ENCODE results near the gene KRTAP10-9.

Gene KRTAP10-9

DNA sequence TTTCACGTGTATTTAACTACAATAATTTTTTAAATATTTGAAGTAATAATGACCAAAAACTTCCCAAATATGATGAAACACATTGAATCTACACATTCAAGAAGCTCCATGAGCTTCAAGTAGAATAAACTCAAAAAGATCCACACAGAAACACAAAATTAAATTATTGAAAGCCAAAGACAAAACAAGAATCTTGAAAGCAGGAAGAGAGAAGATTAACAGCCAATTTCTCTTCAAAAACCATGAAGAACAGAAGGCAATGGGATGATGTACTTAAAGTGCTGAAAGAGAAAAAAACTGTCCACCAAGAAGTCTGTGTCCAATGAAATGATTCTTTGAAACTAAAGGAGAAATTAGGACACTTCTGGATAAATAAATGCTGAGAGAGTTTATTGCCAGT, 5.2 kb downstream of the KRTAP10-9 start:
- Histone ChIP-seq H3K4me3 (ENCODE audit: low read depth, low read length) (no peak overlapping the region), H3K9me3 (ENCODE audit: control insufficient read depth, insufficient read depth, low read depth, low read length) (no peaks in the 10 kb centered on the region), H3K27ac (ENCODE audit: extremely low read depth, low read depth, low read length) (no peak overlapping the region), H3K36me3 (ENCODE audit: control insufficient read depth in 2 of 2, insufficient read depth in 1 of 2, low read length in 2 of 2) (no peaks in the 10 kb centered on the region), H3K4me1 (ENCODE audit: control insufficient read depth, insufficient read depth, low read length) (no peaks in the 10 kb centered on the region)
- CTCF ChIA-PET: no interaction called here
- no peak for TF ChIP-seq ZNF791 (tag by site-specific recombination; IDR thresholded peaks at IDR 0.05)
- no peak for TF ChIP-seq HOXD13 (CRISPR knock-in tag; IDR thresholded peaks at IDR 0.05; ENCODE audit: borderline replicate concordance)
- peak; percentile 73 for TF ChIP-seq SETDB1 (IDR thresholded peaks at IDR 0.05; ENCODE audit: insufficient read length, low read length)
- POLR2A ChIA-PET: no interaction called here

DNA sequence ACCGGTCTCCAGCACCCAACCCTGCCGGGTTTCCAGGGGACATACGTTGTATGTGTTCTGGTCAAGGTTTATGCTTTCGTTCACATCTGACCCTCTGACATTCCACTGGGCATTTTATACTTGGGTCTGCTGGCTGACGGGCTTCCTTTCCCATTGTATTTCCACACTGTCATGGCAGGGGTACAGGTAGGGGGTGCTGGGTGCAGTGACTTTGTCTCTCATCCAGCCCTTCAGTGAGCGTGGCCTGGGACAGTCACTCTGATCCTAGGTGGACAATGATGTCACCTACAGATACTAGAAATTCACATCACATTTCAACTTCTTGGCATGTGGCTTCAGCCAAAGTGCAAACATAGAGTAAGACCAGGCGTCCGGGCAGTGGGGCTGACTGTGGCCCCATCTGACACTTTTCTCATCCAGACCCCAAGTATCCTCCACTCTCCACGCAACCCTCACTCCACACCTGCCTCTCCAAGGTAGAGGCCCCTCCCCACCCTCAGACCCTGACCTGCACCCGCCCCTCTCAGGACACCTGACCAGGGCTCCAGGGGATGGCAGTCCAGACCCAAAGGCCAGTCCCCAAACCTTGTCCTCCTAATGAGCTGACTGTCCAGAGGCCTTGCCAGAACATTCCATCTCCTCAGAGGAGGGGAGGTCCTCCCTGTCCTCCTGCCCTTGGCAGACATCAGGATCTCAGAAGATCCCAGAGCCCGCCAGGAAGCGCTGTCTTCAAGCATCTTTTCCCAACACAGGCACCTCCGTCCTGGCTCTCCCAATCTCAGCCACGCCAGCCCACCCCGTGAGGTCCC, 9.5 kb downstream of the KRTAP10-9 start:
- POLR2A ChIA-PET: no interaction called here
- CTCF ChIA-PET: interaction anchor here (0.6 kb wide), 1 partner anchor 1795 kb away, joined by 3 read pairs; no protein-coding TSS in a partner anchor
- TF ChIP-seq, protein P1, sequence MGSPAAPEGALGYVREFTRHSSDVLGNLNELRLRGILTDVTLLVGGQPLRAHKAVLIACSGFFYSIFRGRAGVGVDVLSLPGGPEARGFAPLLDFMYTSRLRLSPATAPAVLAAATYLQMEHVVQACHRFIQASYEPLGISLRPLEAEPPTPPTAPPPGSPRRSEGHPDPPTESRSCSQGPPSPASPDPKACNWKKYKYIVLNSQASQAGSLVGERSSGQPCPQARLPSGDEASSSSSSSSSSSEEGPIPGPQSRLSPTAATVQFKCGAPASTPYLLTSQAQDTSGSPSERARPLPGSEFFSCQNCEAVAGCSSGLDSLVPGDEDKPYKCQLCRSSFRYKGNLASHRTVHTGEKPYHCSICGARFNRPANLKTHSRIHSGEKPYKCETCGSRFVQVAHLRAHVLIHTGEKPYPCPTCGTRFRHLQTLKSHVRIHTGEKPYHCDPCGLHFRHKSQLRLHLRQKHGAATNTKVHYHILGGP (tag by site-specific recombination; IDR thresholded peaks at IDR 0.05): no peak
- no peak for TF ChIP-seq ZNF585B (tag by site-specific recombination; IDR thresholded peaks at IDR 0.05)
- no peak for TF ChIP-seq ZNF366 (tag by site-specific recombination; conservative IDR thresholded peaks at IDR 0.05)
- TF ChIP-seq ZBTB21 (tag by site-specific recombination; IDR thresholded peaks at IDR 0.05): no peak
- no peak for TF ChIP-seq ZNF426 (tag by site-specific recombination; IDR thresholded peaks at IDR 0.05)
- no peak for TF ChIP-seq ZNF16 (tag by site-specific recombination; IDR thresholded peaks at IDR 0.05; ENCODE audit: low read depth)
- TF ChIP-seq GLI2 (tag by site-specific recombination; IDR thresholded peaks at IDR 0.05; ENCODE audit: borderline replicate concordance, low read depth): no peak
- TF ChIP-seq ZNF114 (tag by site-specific recombination; IDR thresholded peaks at IDR 0.05): no peak

DNA sequence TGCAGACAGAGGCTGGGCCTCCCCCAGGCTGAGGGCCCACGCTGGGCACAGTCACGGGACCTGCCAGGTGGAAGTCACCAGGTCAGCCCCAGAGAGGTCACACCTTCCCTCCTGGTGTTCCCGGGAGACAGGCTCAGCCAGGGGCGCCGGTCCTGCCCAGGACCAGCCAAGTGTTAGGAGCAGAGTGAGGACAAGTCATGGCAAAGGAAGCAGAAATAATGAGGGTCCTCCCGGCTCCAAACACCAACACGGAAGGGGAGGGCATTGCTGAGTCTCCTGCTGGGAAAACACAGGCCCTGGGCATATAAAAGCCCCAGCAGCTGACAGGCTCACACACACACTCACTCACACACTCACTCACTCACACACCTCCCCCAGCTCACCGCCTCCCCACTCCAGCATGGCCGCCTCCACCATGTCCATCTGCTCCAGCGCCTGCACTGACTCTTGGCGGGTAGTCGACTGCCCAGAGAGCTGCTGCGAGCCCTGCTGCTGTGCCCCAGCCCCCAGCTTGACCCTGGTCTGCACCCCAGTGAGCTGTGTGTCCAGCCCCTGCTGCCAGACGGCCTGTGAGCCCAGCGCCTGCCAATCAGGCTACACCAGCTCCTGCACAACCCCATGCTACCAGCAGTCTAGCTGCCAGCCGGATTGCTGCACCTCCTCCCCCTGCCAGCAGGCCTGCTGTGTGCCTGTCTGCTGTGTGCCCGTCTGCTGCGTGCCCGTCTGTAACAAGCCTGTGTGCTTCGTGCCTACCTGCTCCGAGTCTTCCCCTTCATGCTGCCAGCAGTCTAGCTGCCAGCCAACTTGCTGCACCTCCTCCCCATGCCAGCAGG, 10.3 kb downstream of the KRTAP10-9 start, which contains the start of gene KRTAP10-10:
Gene KRTAP10-10 (plus strand): TSS at position 339 of the 833 bp plus-strand sequence. CDS start 62 bp downstream, at position 401.
- Histone ChIP-seq H3K9me3 (ENCODE audit: control insufficient read depth, insufficient read depth, low read depth, low read length) (no peaks in the 10 kb centered on the region), H3K4me3 (ENCODE audit: low read depth, low read length) (no peak within 1 kb of the TSS), H3K4me1 (ENCODE audit: control insufficient read depth, insufficient read depth, low read length) (no peaks in the 10 kb centered on the region), H3K27ac (ENCODE audit: extremely low read depth, low read depth, low read length) (no peak within 1 kb of the TSS), H3K36me3 (ENCODE audit: control insufficient read depth in 2 of 2, insufficient read depth in 1 of 2, low read length in 2 of 2) (no peaks in the 10 kb centered on the region)
- POLR2A ChIA-PET: no interaction called here
- TF ChIP-seq EGR2 (tag by site-specific recombination; IDR thresholded peaks at IDR 0.05; ENCODE audit: low read depth) (peak; percentile 31; the same call in 1 of the 2 replicates), GLIS1 (tag by site-specific recombination; IDR thresholded peaks at IDR 0.05) (peak; percentile 26; the same call in 1 of the 2 replicates), ZIC2 (tag by site-specific recombination; IDR thresholded peaks at IDR 0.05) (peak; percentile 81), ZNF843 (tag by site-specific recombination; IDR thresholded peaks at IDR 0.05) (no peak), ZFHX2 (tag by site-specific recombination; conservative IDR thresholded peaks at IDR 0.05) (peak; percentile 51)
- TF ChIP-seq, protein P2, sequence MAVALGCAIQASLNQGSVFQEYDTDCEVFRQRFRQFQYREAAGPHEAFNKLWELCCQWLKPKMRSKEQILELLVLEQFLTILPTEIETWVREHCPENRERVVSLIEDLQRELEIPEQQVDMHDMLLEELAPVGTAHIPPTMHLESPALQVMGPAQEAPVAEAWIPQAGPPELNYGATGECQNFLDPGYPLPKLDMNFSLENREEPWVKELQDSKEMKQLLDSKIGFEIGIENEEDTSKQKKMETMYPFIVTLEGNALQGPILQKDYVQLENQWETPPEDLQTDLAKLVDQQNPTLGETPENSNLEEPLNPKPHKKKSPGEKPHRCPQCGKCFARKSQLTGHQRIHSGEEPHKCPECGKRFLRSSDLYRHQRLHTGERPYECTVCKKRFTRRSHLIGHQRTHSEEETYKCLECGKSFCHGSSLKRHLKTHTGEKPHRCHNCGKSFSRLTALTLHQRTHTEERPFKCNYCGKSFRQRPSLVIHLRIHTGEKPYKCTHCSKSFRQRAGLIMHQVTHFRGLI (tag by site-specific recombination; IDR thresholded peaks at IDR 0.05): no peak
- TF ChIP-seq, protein P3, sequence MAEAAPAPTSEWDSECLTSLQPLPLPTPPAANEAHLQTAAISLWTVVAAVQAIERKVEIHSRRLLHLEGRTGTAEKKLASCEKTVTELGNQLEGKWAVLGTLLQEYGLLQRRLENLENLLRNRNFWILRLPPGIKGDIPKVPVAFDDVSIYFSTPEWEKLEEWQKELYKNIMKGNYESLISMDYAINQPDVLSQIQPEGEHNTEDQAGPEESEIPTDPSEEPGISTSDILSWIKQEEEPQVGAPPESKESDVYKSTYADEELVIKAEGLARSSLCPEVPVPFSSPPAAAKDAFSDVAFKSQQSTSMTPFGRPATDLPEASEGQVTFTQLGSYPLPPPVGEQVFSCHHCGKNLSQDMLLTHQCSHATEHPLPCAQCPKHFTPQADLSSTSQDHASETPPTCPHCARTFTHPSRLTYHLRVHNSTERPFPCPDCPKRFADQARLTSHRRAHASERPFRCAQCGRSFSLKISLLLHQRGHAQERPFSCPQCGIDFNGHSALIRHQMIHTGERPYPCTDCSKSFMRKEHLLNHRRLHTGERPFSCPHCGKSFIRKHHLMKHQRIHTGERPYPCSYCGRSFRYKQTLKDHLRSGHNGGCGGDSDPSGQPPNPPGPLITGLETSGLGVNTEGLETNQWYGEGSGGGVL (tag by site-specific recombination; IDR thresholded peaks at IDR 0.05): peak; percentile 35; the same call in 1 of the 2 replicates
- CTCF ChIA-PET: no interaction called here

More for the DNA sequence above, 9.5 kb downstream of the KRTAP10-9 start:
- no peak overlapping the region for H3K4me3 ChIP-seq (ENCODE audit: low read depth, low read length)
- H3K9me3 ChIP-seq (ENCODE audit: control insufficient read depth, insufficient read depth, low read depth, low read length): no peaks in the 10 kb centered on the region
- H3K4me1 ChIP-seq (ENCODE audit: control insufficient read depth, insufficient read depth, low read length): no peaks in the 10 kb centered on the region
- H3K36me3 ChIP-seq (ENCODE audit: control insufficient read depth in 2 of 2, insufficient read depth in 1 of 2, low read length in 2 of 2): no peaks in the 10 kb centered on the region
- no peak overlapping the region for H3K27ac ChIP-seq (ENCODE audit: extremely low read depth, low read depth, low read length)

All from HEK293 (cell line).